Measurements from ENCODE around the gene IDI2. TPM values are rescaled to one million over a fixed set of nuclear protein-coding genes. Genes with fewer than 3 reads are reported as not detected.
A peak's percentile ranks its signal among the peaks of the same experiment; 100 is the strongest.
"Not testable (repeated sequence)": the region's sequence is repeated elsewhere in the genome, so short reads cannot be mapped to it uniquely, and the experiment has no call there.

IDI2 gene
- total RNA-seq, 2 experiments from 2014 or later, result not detected

DNA sequence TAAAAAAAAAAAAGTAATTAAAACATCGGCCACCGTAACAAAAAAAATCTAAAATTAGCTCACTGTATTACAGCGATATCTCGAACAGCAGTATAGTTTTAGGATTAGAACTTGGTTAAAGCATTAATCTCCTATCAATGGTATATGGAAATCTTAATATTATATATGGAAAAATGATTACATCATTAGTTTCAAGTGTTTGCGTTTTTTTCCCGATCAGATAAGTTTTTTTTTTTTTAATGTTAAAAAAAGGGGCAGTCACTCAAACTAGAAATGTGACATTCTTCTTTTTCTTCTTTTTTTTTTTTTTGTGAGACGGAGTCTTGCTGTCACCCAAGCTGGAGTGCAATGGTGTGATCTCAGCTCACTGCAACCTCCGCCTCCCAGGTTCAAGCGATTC, 15.9 kb upstream of the IDI2 start:
- POLR2A ChIA-PET, result no interaction called here
- peaks cover 37% of the 10 kb centered on the region for H3K4me1 Mint-ChIP-seq
- no peak for DNase-seq
- H3K9me3 Mint-ChIP-seq, result no peaks in the 10 kb centered on the region
- H3K27ac Mint-ChIP-seq, result no peak overlapping the region
- H3K36me3 Mint-ChIP-seq, result peaks cover 39% of the 10 kb centered on the region
- no peaks in the 10 kb centered on the region for H3K27me3 Mint-ChIP-seq
- no peak overlapping the region for H3K4me3 Mint-ChIP-seq
- no peak for ATAC-seq (ENCODE audit: low read depth)

DNA sequence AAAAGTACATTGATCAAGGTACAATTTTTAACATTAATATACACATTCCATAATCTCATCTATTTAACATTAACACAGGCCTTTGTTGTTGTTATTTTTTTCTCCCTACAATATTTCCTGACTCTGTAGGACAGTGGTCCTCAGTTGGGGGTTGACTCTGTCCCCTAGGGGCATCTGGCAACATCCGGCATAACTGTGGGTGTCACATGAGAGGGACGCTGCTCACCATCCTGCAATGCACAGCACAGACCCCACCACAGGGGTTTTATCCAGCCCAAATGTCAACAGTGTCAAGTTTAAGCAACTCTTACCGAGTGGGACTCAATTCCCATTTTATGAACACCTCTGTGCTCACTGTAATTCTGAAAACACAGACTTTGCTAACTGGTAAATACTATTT, 14.5 kb upstream of the IDI2 start:
- peak overlapping the region; percentile 43 for H3K27ac Mint-ChIP-seq
- ATAC-seq (ENCODE audit: low read depth) (no peak), DNase-seq (no peak)
- no peaks in the 10 kb centered on the region for H3K9me3 Mint-ChIP-seq
- no peak overlapping the region for H3K4me3 Mint-ChIP-seq
- no peaks in the 10 kb centered on the region for H3K27me3 Mint-ChIP-seq
- H3K4me1 Mint-ChIP-seq, result peaks cover 28% of the 10 kb centered on the region
- H3K36me3 Mint-ChIP-seq, result peaks cover 30% of the 10 kb centered on the region
- POLR2A ChIA-PET, result no interaction called here

DNA sequence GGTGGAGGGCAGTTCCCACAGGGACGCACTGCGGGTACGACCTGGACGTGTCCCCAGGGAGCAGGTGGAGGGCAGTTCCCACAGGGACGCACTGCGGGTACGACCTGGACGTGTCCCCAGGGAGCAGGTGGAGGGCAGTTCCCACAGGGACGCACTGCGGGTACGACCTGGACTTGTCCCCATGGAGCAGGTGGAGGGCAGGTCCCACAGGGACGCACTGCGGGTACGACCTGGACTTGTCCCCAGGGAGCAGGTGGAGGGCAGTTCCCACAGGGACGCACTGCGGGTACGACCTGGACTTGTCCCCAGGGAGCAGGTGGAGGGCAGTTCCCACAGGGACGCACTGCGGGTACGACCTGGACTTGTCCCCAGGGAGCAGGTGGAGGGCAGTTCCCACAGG, 13.1 kb upstream of the IDI2 start:
- H3K27ac Mint-ChIP-seq; DNase-seq; POLR2A ChIA-PET; H3K4me3 Mint-ChIP-seq; ATAC-seq (ENCODE audit: low read depth); H3K9me3 Mint-ChIP-seq; H3K27me3 Mint-ChIP-seq: not testable (repeated sequence)
- peaks cover 15% of the 10 kb centered on the region for H3K4me1 Mint-ChIP-seq
- H3K36me3 Mint-ChIP-seq, result peaks cover 22% of the 10 kb centered on the region

DNA sequence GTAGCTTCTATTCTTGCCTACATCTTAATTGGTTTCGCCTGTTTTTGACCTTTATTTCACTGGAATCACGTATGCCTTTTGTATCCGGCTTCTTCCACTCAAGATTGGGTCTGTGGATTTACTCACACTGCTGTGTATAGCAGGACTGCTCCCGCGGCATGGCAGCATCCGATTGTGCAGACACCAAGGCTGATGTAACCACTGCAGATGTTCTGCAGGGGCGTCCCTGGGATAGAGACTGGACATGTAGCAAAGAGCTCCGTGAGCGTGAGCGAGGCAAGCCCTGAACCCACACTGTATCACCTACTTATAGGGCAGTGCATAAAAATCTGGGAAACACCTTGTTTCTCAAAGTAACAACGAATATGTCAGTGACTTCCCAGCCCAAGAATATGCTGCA, 11.4 kb upstream of the IDI2 start:
- no peak for DNase-seq
- Mint-ChIP-seq H3K27ac (peak overlapping the region; percentile 49), H3K36me3 (peaks cover 15% of the 10 kb centered on the region), H3K9me3 (no peaks in the 10 kb centered on the region), H3K4me3 (no peak overlapping the region), H3K4me1 (peaks cover 7% of the 10 kb centered on the region), H3K27me3 (no peaks in the 10 kb centered on the region)
- POLR2A ChIA-PET, result interaction anchor here (0.9 kb wide), 1 partner anchor 60 kb away, joined by 3 read pairs; no protein-coding TSS in a partner anchor
- ATAC-seq (ENCODE audit: low read depth), result no peak

DNA sequence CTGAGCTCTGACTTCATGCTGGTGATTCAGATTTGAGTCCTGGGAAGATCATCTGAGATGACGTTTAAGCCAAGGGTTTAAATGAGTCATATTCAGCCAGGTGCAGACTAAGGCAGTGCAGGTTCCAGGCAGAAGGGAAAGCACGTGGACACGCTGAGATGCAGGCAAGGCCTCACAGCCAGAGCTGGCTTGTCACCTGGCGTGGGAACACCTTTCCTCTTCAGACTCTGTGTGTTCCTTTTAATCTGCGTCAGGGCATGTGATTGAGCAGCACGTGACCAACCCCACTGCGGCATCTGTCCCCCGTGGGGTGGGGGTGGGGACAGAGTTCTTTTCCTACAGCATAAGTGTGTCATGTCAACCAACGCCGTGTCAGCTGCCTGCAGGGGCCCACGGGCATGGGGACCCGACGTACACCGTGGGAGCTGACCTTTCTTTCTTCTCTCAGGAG, 10.7 kb upstream of the IDI2 start:
- DNase-seq (no peak), ATAC-seq (ENCODE audit: low read depth) (no peak)
- Mint-ChIP-seq H3K9me3 (no peaks in the 10 kb centered on the region), H3K27me3 (no peaks in the 10 kb centered on the region), H3K27ac (peak overlapping the region; percentile 49), H3K36me3 (peaks cover 15% of the 10 kb centered on the region), H3K4me3 (no peak overlapping the region), H3K4me1 (peaks cover 6% of the 10 kb centered on the region)
- POLR2A ChIA-PET, result interaction anchor here (0.9 kb wide), 1 partner anchor 59 kb away, joined by 3 read pairs; no protein-coding TSS in a partner anchor

DNA sequence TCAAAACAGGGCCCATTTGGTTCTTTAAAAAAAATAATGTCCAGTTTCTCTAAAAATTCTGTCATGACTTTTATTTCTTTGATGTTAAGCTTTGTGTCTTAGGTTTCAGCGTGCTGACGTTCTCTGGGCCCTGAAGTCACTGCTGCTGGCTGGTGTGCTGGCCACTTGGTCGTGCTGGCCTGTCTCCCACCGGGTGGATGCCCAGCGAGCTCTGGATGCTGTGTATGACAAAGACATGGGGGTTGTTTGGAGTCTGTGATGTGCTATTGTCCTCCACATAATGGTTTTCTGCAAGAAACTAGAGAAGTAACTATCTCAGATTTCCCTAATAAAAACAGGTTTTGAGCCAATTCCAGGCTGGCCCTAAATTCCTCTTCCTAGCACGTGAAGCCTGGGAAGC, 9.5 kb upstream of the IDI2 start:
- ATAC-seq (ENCODE audit: low read depth), result no peak
- H3K9me3 Mint-ChIP-seq, result no peaks in the 10 kb centered on the region
- H3K27me3 Mint-ChIP-seq, result no peaks in the 10 kb centered on the region
- peaks cover 8% of the 10 kb centered on the region for H3K36me3 Mint-ChIP-seq
- no peak for DNase-seq
- no peak overlapping the region for H3K27ac Mint-ChIP-seq
- H3K4me3 Mint-ChIP-seq, result no peak overlapping the region
- POLR2A ChIA-PET, result interaction anchor here (1.0 kb wide), 1 partner anchor 8 kb away, joined by 3 read pairs; no protein-coding TSS in a partner anchor
- H3K4me1 Mint-ChIP-seq, result peaks cover 3% of the 10 kb centered on the region

DNA sequence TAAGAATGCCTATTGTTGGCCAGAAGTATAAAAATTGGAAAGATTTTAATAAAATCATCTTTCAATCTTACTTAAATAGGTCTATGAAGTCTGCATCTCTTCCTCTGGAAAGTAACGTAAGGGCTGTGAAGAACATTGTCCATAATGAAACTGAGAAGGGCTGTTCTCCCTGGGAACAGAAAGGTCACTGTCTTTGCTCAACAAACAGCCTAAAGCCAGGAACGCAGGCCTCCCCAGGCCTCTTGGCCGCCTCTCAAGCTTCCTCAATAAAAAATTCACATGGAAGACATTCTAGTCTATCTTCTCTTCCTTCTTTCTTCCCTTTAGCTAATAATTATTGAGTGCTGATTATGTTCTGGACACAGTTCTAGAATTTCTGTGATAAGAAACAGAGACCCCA, 9.1 kb upstream of the IDI2 start:
- no peak for ATAC-seq (ENCODE audit: low read depth)
- no peak for DNase-seq
- POLR2A ChIA-PET, result interaction anchor here (1.0 kb wide), 1 partner anchor 8 kb away, joined by 3 read pairs; no protein-coding TSS in a partner anchor

DNA sequence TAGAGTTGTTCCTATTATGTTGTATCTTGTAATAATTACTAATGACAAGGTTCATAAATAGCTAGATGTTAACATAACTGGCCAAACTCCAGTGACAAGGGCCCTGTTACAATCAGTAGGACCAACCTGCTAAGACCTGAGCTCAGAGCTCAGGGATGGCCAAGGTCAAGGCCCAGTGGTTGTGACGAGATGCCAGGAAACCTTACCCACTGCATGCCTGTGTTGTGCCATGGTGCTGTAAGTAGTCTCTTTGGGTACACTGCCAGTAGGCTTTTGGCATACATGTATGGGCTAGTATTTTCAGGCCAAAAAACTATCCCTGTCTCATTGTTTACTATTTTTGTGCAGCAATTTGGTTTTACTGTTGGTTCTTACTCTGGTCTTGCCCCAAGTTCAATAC, 7.9 kb upstream of the IDI2 start:
- Mint-ChIP-seq H3K27me3 (no peaks in the 10 kb centered on the region), H3K27ac (no peak overlapping the region), H3K4me1 (peaks cover 1% of the 10 kb centered on the region), H3K9me3 (no peaks in the 10 kb centered on the region), H3K36me3 (peaks cover 5% of the 10 kb centered on the region), H3K4me3 (no peak overlapping the region)
- no peak for ATAC-seq (ENCODE audit: low read depth)
- DNase-seq, result no peak
- POLR2A ChIA-PET, result interaction anchor here (0.7 kb wide), 1 partner anchor 15 kb away, joined by 3 read pairs; the partner anchor contains the start of gene IDI1

More for the DNA sequence above, 9.1 kb upstream of the IDI2 start:
- peaks cover 1% of the 10 kb centered on the region for H3K4me1 Mint-ChIP-seq
- no peaks in the 10 kb centered on the region for H3K27me3 Mint-ChIP-seq
- no peak overlapping the region for H3K4me3 Mint-ChIP-seq
- H3K9me3 Mint-ChIP-seq, result no peaks in the 10 kb centered on the region
- peaks cover 5% of the 10 kb centered on the region for H3K36me3 Mint-ChIP-seq
- H3K27ac Mint-ChIP-seq, result no peak overlapping the region

DNA sequence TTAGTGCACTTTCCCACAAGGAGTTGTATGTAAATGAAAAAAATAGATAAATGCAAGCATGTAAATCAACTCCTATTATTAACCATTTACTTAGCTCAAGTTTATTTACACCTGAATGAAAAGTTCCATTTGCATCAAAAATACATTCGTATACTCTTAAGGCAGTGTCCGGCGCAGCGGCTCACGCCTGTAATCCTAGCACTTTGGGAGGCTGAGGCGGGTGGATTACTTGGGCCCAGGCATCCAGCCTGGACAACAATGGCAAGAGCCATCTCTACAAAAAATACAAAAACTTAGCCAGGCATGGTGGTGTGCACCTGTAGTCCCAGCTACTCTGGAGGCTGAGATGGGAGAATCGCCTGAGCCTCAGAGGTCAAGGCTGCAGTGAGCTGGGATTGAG, 4.2 kb upstream of the IDI2 start:
- Mint-ChIP-seq H3K4me1 (no peaks in the 10 kb centered on the region), H3K9me3 (no peaks in the 10 kb centered on the region), H3K27me3 (no peaks in the 10 kb centered on the region), H3K4me3 (no peak overlapping the region), H3K27ac (no peak overlapping the region), H3K36me3 (peaks cover 1% of the 10 kb centered on the region)
- ATAC-seq (ENCODE audit: low read depth) (no peak), DNase-seq (no peak)
- POLR2A ChIA-PET, result interaction anchor here (0.7 kb wide), 1 partner anchor 16 kb away, joined by 4 read pairs; no protein-coding TSS in a partner anchor

DNA sequence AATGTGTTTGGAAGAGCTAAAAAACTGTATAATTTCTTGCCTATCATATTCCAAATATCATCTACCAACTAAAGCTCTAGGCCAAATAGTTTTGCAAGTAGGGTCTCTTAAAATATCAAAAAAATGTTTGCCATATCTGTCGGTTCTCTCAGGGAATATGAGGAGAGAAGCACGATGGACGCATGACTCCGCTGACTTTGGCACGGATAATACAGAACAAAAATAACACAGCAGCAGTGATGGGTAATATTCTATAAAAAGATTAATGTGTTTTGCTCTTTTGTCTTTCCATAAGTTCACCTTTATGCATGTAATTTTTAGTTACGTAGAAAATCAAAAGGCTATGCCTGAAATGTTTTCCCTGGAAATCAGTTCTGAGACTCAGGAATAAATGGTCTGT, 919 bp upstream of the IDI2 start:
- Mint-ChIP-seq H3K4me3 (no peak overlapping the region), H3K9me3 (no peaks in the 10 kb centered on the region), H3K27ac (no peak overlapping the region), H3K36me3 (peaks cover 1% of the 10 kb centered on the region), H3K27me3 (no peaks in the 10 kb centered on the region), H3K4me1 (no peaks in the 10 kb centered on the region)
- DNase-seq (no peak), ATAC-seq (ENCODE audit: low read depth) (no peak)
- POLR2A ChIA-PET, result no interaction called here

DNA sequence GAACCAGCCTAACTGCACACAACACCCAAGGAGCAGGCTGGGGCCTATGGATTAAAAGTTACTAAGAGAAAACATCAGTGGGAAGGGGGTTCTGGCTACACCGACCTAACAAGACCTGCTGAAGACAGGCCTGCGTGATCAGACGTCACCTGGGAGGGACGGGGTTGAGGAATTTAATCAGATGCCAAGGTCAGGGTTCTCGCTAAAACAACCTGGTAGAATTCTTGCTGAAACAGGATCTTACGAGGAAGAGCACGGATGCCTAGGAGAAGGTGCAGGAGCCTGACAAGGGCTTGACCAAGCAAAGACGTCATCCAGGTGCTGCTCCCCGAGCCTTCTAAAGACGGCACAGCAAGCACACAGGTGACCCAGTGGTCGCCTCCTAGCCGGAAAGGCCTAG, 1.6 kb downstream of the IDI2 start:
- Mint-ChIP-seq H3K9me3 (no peaks in the 10 kb centered on the region), H3K4me1 (no peaks in the 10 kb centered on the region), H3K27ac (no peak overlapping the region), H3K27me3 (no peaks in the 10 kb centered on the region), H3K4me3 (no peak overlapping the region), H3K36me3 (peaks cover 7% of the 10 kb centered on the region)
- POLR2A ChIA-PET, result no interaction called here
- no peak for DNase-seq
- no peak for ATAC-seq (ENCODE audit: low read depth)

DNA sequence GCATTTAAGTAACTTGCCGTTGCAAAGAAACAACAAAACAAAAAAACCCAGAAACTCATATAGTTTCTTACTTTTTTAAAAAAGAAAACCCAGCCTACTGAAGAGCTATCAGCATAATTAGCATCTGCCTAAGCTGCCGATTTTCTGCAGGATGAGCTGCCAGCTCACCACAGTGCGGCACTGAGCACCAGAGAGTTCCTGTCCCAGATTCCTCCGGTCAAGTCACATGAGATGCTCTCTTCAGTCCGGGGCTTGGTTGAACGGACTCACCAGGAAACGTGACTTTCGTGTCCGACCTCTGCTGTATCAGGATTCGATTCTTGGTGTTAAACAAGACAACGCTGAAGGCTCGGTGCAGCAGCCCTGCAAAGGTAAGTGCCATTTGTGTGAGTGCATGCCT, 3.2 kb downstream of the IDI2 start:
- Mint-ChIP-seq H3K27me3 (no peaks in the 10 kb centered on the region), H3K27ac (no peak overlapping the region), H3K9me3 (no peaks in the 10 kb centered on the region), H3K36me3 (peaks cover 9% of the 10 kb centered on the region), H3K4me1 (no peaks in the 10 kb centered on the region), H3K4me3 (no peak overlapping the region)
- DNase-seq, result no peak
- POLR2A ChIA-PET, result no interaction called here
- ATAC-seq (ENCODE audit: low read depth), result no peak

DNA sequence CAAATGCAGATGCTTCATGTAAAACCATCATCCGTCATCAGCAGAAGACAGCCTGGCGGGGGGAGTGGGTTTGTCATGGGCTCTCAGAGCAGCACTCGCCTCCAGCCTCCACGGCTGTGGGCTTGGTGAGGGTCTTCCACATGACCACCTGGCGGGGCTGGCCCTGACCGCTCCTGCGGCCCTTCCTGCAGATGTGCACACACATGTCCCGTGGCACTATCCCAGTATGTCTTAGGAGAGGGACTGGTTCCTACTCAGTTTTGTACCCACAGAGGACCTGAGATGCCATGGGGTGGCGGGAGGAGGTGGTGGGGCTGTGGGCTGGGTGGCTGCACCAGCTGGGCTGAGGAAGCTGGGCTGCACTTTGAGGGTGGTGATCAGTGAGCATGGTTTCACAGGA, 4.7 kb downstream of the IDI2 start:
- peaks cover 13% of the 10 kb centered on the region for H3K36me3 Mint-ChIP-seq
- no peak overlapping the region for H3K27ac Mint-ChIP-seq
- ATAC-seq (ENCODE audit: low read depth) (no peak), DNase-seq (no peak)
- H3K4me1 Mint-ChIP-seq, result no peaks in the 10 kb centered on the region
- H3K9me3 Mint-ChIP-seq, result no peaks in the 10 kb centered on the region
- POLR2A ChIA-PET, result no interaction called here
- no peaks in the 10 kb centered on the region for H3K27me3 Mint-ChIP-seq
- no peak overlapping the region for H3K4me3 Mint-ChIP-seq

DNA sequence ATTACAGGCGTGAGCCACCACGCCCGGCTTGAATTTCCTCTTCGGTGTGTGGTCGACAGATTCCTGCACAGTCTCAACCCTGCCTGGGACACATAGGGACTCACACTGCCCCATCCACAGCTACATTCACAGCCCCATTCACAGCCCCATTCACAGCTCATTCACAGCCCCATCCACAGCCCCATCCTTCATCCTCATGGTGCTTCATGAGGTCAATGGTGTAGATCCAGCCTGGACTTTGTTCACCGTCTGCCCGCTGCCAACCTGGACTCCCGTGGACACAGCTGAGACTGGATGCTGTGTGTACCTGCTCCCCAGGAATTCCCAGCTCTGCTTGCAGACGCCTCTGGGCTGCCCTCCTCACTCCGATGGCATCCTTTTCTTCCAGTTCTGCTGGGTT, 5.2 kb downstream of the IDI2 start:
- no peak for DNase-seq
- Mint-ChIP-seq H3K36me3 (peaks cover 13% of the 10 kb centered on the region), H3K4me1 (no peaks in the 10 kb centered on the region), H3K27ac (no peak overlapping the region), H3K27me3 (no peaks in the 10 kb centered on the region), H3K9me3 (no peaks in the 10 kb centered on the region), H3K4me3 (no peak overlapping the region)
- POLR2A ChIA-PET, result no interaction called here
- ATAC-seq (ENCODE audit: low read depth), result no peak

DNA sequence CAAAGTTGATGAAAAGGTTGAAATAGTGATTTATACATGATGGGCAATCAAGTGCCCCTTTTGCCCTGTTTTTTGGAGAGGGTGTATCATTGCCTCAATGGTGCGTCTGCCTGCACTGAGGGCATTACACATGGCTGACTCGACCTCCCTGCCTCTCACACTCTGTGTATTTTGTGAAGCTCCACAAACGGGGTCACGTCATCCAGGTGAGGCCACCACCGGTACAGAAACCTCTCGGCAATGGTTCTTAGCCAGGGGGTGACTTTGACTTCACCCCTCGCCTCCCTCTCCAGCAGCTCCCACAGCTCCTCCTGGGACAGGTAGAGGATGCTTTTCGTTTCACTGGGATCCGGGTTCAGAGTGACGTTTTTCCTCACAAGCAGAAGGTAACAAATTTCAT, 6.3 kb downstream of the IDI2 start:
- H3K27ac Mint-ChIP-seq, result no peak overlapping the region
- peaks cover 15% of the 10 kb centered on the region for H3K36me3 Mint-ChIP-seq
- DNase-seq, result no peak
- H3K4me3 Mint-ChIP-seq, result no peak overlapping the region
- no peaks in the 10 kb centered on the region for H3K27me3 Mint-ChIP-seq
- POLR2A ChIA-PET, result interaction anchor here (0.5 kb wide), 1 partner anchor 13 kb away, joined by 3 read pairs; no protein-coding TSS in a partner anchor
- H3K9me3 Mint-ChIP-seq, result no peaks in the 10 kb centered on the region
- no peaks in the 10 kb centered on the region for H3K4me1 Mint-ChIP-seq
- ATAC-seq (ENCODE audit: low read depth), result no peak
